GM18508 (cell line): Measurements from ENCODE around the gene UNK.
"Not testable (repeated sequence)": the region's sequence is repeated elsewhere in the genome, so short reads cannot be mapped to it uniquely, and the experiment has no call there.

ENCODE experiments used
- ATAC-seq: cut with Tn5 transposase; IDR thresholded peaks from one replicate; pipeline ENCODE4 v1.9.1; 2021; ENCODE audit warnings: moderate number of reproducible peaks; ENCODE audit not compliant: insufficient read depth, unreplicated experiment

Gene UNK

DNA sequence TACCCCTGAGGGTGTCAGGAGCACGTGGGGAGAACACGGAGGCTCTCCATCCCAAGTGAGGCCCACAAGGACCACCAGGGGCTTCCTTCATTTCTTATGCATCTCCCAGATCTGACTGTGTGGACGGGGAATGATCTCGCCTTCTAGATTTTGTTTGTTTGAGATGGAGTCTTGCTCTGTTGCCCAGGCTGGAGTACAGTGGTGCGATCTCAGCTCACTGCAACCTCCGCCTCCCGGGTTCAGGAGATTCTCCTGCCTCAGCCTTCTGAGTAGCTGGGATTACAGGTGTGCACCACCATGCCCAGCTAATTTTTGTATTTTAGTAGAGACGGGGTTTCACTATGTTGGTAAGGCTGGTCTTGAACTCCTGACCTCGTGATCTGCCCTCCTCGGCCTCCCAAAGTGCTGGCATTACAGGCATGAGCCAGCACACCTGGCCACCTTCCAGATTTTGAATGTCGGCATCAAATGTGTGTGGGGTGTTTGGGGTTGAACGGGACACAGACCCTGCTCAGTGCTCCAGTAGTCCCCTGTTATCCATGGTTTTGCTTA, 84.2 kb downstream of the UNK start:
- not testable (repeated sequence) for ATAC-seq

DNA sequence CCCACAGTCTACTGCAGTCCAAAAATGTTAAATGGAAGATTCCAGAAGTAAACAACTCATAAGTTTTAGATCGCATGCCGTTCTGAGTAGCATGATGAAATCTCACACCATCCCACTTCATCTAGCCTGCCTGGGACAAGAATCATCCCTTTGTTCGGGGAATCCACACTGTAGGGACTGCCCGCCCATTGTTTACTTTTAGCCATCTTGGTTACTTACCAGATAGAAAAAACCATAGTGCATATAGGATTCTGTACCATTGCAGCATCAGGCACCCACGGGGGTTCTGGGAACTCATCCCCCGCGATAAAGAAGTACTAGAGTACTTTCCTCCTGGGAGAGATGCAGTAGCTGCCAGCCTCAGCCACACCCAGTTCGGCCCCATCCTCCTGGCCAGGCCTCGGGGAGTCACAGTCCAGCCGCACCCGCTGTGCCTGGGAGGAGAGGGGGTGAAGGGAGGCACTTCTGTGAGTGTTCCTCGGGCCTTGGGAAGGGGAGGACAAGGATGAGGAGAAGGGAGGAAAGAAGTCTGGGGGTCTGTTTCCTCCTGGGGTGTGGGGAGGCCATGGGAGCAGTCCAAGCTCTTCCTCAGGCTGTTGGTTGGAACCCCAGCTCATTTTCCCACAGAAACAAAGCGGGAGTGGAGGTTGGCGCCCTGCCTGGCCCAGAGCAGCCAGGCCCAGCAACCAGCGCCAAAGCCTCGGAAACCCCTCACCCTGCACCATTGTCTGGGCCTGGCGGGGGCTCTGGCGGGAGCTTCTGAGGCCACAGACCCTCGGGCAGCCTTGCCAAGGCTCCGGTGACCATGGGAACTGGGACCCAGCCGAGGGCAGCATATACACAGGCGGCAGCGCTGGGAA, 84.9 kb downstream of the UNK start:
- ATAC-seq, result no peak

DNA sequence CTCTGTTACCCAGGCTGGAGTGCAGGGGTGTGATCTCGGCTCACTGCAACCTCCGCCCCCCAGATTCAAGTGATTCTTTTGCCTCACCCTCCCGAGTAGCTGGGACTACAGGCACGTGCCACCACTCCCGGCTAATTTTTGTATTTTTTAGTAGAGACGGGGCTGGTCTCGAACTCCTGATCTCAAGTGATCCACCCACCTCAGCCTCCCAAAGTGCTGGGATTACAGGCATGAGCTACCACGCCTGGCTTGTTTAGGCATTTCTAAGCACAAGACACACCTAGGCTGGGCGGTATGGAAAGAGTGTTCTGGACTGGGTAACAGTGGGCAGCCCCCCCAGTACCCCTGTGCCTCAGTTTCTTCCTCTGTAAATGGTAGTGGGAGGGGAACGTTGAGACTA, 85.6 kb downstream of the UNK start:
- ATAC-seq, result not testable (repeated sequence)

DNA sequence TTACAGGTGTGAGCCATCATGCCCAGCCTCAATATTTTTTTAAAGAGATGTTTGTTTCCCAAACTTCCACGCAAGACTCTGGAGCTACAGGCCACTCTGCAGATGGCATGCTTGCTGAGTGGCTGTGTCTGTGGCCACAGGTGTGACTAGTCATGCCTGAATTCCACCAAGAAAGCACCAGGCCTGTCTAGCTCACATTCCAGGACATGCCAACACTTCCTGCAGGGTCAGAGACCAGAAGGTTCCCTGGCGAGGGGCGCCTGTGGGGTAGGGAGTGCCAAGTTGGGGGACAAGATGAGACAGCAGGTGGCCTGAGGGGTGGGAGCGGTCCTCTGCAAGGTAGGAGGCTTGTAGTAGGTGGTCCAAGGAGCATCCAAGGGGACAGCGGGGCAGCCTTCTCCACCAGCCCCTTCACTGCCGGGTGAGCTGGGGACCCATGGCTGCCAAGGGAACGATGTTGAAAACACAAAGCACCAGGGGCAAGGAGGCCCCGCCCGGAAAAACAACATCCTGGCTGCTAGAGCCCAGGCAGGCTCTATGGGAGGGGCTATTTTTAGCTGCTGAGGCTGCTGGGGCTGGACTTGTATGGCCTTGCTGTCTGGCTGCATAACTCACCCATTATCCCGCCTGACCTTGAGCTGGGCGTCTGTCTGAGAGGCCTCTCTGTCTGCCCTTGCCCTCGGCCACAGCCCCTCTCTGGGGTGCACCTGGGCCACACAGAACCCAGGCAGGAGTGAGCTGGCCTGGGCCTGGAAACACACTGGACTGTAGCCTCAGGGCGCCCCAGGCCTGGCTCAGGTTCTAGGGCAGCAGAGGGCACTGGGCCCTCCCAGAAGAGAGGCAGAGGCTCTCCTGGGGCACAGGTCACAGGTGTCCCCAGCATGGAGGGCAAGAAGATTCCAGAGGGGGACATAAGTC, 88.1 kb downstream of the UNK start:
- no peak for ATAC-seq

DNA sequence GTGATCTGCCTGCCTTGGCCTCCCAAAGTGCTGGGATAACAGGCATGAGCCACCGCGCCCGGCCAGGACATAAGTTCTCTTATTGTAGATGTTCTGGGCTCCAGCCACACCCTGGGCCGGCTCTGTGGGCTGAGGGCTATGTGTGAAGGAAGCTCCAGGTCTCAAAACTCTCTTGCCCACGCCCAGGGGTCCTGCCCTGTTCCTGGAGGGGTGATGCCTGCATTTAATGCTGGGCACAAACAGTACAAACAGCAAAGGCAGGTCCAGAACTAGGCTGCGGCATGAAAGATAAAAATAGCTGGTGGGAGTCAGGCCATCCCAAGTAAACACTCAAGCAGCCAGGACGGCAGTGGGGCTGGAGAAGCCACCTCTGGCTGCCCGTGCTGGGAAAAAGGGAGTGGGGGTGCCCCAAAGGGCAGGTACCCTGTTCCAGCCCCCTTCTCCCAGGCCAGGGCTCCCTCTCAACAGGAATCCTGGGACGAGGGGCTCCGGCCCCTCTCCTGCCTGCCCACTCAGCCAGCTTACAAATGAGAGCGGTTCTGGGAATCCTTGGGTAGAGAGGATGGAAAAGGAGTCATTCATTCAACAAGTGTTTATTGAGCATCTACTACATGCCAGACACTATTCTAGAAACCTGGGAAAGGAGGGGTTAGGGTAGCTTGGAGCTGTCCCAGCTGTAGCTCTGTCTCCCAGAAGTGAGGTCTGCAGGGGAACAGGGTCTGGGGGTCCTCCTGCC, 89.1 kb downstream of the UNK start:
- ATAC-seq, result no peak

DNA sequence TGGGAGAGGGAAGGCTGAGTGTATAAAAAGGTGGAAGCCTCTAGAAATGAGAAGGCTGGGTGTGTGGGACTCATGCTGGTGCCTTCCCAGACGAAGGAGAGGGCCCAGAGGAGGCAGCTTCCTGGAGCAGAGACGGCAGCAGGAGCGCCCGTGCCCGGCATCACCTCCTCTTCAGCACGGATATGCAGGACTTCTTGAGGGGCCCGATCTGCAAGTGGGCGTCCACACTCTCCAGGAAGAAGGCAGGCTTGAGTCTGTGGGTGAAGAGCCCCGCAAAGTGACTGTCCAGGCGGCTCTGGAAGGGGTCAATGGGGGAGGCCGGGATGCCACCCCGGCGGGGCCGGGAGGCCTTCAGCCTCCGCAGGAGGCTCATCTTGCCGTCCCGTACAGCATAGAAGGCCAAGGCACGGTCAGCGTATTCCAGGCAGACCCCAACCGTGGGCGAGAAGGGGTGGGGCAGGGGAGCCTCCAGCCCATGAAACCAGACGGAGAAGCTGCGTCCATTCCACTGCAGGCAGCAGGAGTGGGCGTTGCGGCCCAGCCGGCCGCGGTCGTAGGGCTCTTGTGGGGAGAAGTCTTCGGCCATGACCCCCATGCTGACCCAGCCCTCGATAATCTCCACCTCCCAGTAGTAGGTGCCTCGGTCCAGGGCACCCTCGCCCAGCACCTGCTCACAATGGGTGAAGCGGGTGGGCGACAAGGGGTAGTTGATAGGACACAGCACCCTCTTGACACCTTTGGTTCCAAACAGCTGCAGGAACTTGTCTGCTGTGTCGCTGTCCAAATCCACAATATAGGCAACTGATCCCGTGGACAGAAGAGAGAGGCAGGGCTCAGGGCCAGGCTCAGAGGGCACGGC, 89.9 kb downstream of the UNK start:
- no peak for ATAC-seq
